H1 (cell line): ENCODE data around the gene NRXN3. TPM values are rescaled to one million over a fixed set of nuclear protein-coding genes. Genes with fewer than 3 reads are reported as not detected.

Experiments
- CTCF ChIA-PET: fragments of 300-600 bp; sonication (Branson Sonifier 250); formaldehyde crosslinking; loops from one replicate; lab custom pipeline; 2021; ENCODE audit not compliant: partially characterized antibody; lab: Charles Lee
- POLR2A ChIA-PET: fragments of 300-600 bp; sonication (Branson Sonifier 250); formaldehyde crosslinking; loops from one replicate; lab custom pipeline; 2021; ENCODE audit warnings: inconsistent platforms; ENCODE audit not compliant: partially characterized antibody; lab: Charles Lee
- DNase-seq, 2 experiments: peaks; one replicate each; pipeline versions ENCODE4 v3.0.0 to v3.0.0-alpha.2; 2010 to 2022; ENCODE audit warnings: low spot score in 2 of 2, low read depth in 1 of 2, mixed read lengths in 1 of 2
- FAIRE-seq: peaks from 2 replicates; lab custom pipeline; 2011; peaks lifted over from hg19 to GRCh38; lab: Jason Lieb, UNC
- H2AFZ ChIP-seq: 2 replicates; pipeline ENCODE4 v1.8.1; 2012; ENCODE audit warnings: low read length, inconsistent platforms
- H2AK5ac ChIP-seq: 2 replicates; pipeline ENCODE4 v1.6.1; 2013; ENCODE audit warnings: low read depth, low read length
- H2BK120ac ChIP-seq: replicated peaks from 2 replicates; pipeline ENCODE3; 2013; ENCODE audit warnings: low read depth, low read length, inconsistent platforms
- H2BK12ac ChIP-seq: 2 replicates; pipeline ENCODE4 v1.6.1; 2013; ENCODE audit warnings: low read depth, low read length
- H2BK15ac ChIP-seq: 2 replicates; pipeline ENCODE4 v1.6.1; 2013; ENCODE audit warnings: low read length
- H2BK20ac ChIP-seq: 2 replicates; pipeline ENCODE4 v1.6.1; 2013; ENCODE audit warnings: low read length
- H2BK5ac ChIP-seq: 2 replicates; pipeline ENCODE4 v1.6.1; 2013; ENCODE audit warnings: low read depth, low read length
- H3K14ac ChIP-seq: 2 replicates; pipeline ENCODE4 v1.6.1; 2013; ENCODE audit warnings: inconsistent platforms; ENCODE audit not compliant: insufficient read length
- H3K18ac ChIP-seq: 2 replicates; pipeline ENCODE4 v1.6.1; 2013; ENCODE audit warnings: low read length; ENCODE audit errors: extremely low read depth
- H3K23ac ChIP-seq: 2 replicates; pipeline ENCODE4 v1.6.1; 2013; ENCODE audit warnings: inconsistent platforms; ENCODE audit not compliant: insufficient read length
- H3K23me2 ChIP-seq: 2 replicates; pipeline ENCODE4 v1.6.1; 2013; ENCODE audit warnings: low read depth, low read length
- H3K27ac ChIP-seq: 2 replicates; pipeline ENCODE4 v1.6.1; 2011; ENCODE audit warnings: low read depth, low read length, inconsistent platforms
- H3K27me3 ChIP-seq, 4 experiments: replicated peaks in 1 of 4; 1 replicate in 1 of 4; 2 replicates in 3 of 4; pipeline versions ENCODE4 v1.6.1 to v1.8.1; 2011 to 2013; ENCODE audit warnings: low read length in 3 of 4, mild to moderate bottlenecking in 3 of 4, inconsistent platforms in 2 of 4, mixed read lengths in 2 of 4, moderate library complexity in 1 of 4; ENCODE audit not compliant: control insufficient read depth in 3 of 4, insufficient read depth in 3 of 4; ENCODE audit errors: extremely low read depth in 1 of 4
- H3K36me3 ChIP-seq, 4 experiments: 2 replicates each; pipeline versions ENCODE4 v1.6.1 to v1.8.1; 2011 to 2013; ENCODE audit warnings: mild to moderate bottlenecking in 4 of 4, low read length in 3 of 4, moderate library complexity in 2 of 4, control low read depth in 1 of 4, inconsistent platforms in 1 of 4; ENCODE audit not compliant: insufficient read depth in 4 of 4, control insufficient read depth in 2 of 4
- H3K4ac ChIP-seq: replicated peaks from 2 replicates; pipeline ENCODE3; 2013; ENCODE audit warnings: low read length, low read depth, mixed read lengths, inconsistent platforms; ENCODE audit not compliant: insufficient read length
- H3K4me1 ChIP-seq, 4 experiments: replicated peaks in 1 of 4; 1 replicate in 1 of 4; 2 replicates in 3 of 4; pipeline versions ENCODE4 v1.6.1 to v1.8.1; 2011 to 2013; ENCODE audit warnings: low read length in 3 of 4, inconsistent platforms in 2 of 4, mixed read lengths in 1 of 4; ENCODE audit not compliant: insufficient read depth in 4 of 4, control insufficient read depth in 3 of 4
- H3K4me2 ChIP-seq, 2 experiments: 2 replicates each; pipeline versions ENCODE4 v1.6.1 to v1.8.1; 2011 to 2013; ENCODE audit warnings: low read depth in 2 of 2, low read length in 2 of 2, control low read depth in 1 of 2, inconsistent platforms in 1 of 2, mild to moderate bottlenecking in 1 of 2; ENCODE audit not compliant: insufficient read depth in 1 of 2
- H3K4me3 ChIP-seq, 4 experiments: fragments of 200-600, 300-600 bp in 1 of 4; sonication (generic), shearing (Covaris generic), sonication (Bioruptor Twin) in 1 of 4; 2 replicates each; pipeline versions ENCODE4 v1.5.1 to v1.8.1; 2011 to 2016; ENCODE audit warnings: low read length in 4 of 4, low read depth in 3 of 4, control low read depth in 2 of 4, inconsistent platforms in 2 of 4, mild to moderate bottlenecking in 2 of 4, mixed read lengths in 1 of 4, moderate library complexity in 1 of 4; ENCODE audit not compliant: insufficient read depth in 2 of 4; ENCODE audit errors: extremely low read depth in 1 of 4
- H3K56ac ChIP-seq: replicated peaks from 2 replicates; pipeline ENCODE3; 2013; ENCODE audit warnings: low read depth, mild to moderate bottlenecking, mixed read lengths, low read length, inconsistent platforms; ENCODE audit not compliant: insufficient read length
- H3K79me1 ChIP-seq: 2 replicates; pipeline ENCODE4 v1.6.1; 2013; ENCODE audit warnings: low read depth, low read length, control low read depth
- H3K79me2 ChIP-seq, 2 experiments: 2 replicates each; pipeline versions ENCODE4 v1.6.1 to v1.8.1; 2012 to 2013; ENCODE audit warnings: low read length in 2 of 2, mild to moderate bottlenecking in 2 of 2, inconsistent platforms in 1 of 2; ENCODE audit not compliant: insufficient read depth in 2 of 2, control insufficient read depth in 1 of 2
- H3K9ac ChIP-seq, 4 experiments: replicated peaks in 1 of 4; 1 replicate in 1 of 4; 2 replicates in 3 of 4; pipeline versions ENCODE4 v1.6.1 to v1.8.1; 2011 to 2013; ENCODE audit warnings: low read depth in 3 of 4, low read length in 3 of 4, control low read depth in 2 of 4, mild to moderate bottlenecking in 2 of 4, moderate library complexity in 2 of 4, inconsistent platforms in 1 of 4; ENCODE audit errors: extremely low read depth in 1 of 4
- H3K9me3 ChIP-seq, 2 experiments: 2 replicates each; pipeline versions ENCODE4 v1.6.1 to v1.8.1; 2012 to 2013; ENCODE audit warnings: mild to moderate bottlenecking in 2 of 2, moderate library complexity in 2 of 2, control low read depth in 1 of 2, inconsistent platforms in 1 of 2, low read depth in 1 of 2, low read length in 1 of 2, mixed read lengths in 1 of 2; ENCODE audit not compliant: insufficient read depth in 2 of 2
- H4K20me1 ChIP-seq, 2 experiments: replicated peaks in 1 of 2; 2 replicates each; pipeline versions ENCODE3 to v1.8.1; 2011 to 2013; ENCODE audit warnings: inconsistent platforms in 2 of 2, low read length in 2 of 2, mild to moderate bottlenecking in 1 of 2; ENCODE audit not compliant: insufficient read depth in 2 of 2, control insufficient read depth in 1 of 2
- H4K5ac ChIP-seq: 2 replicates; pipeline ENCODE4 v1.6.1; 2013; ENCODE audit warnings: low read length, low read depth, mixed read lengths, inconsistent platforms; ENCODE audit not compliant: insufficient read length
- H4K8ac ChIP-seq: 2 replicates; pipeline ENCODE4 v1.8.0; 2013; ENCODE audit warnings: mild to moderate bottlenecking, moderate library complexity, low read length, inconsistent platforms; ENCODE audit not compliant: insufficient read depth; ENCODE audit errors: extremely low read depth
- H4K91ac ChIP-seq: replicated peaks from 2 replicates; pipeline ENCODE3; 2013; ENCODE audit warnings: low read length, mixed read lengths, inconsistent platforms; ENCODE audit not compliant: insufficient read length
- BCL11A ChIP-seq, 2 experiments: IDR thresholded peaks; one replicate each; pipeline ENCODE4 v1.6.1; 2011; ENCODE audit warnings: low read depth in 2 of 2, low read length in 2 of 2, mild to moderate bottlenecking in 2 of 2
- BRCA1 ChIP-seq: IDR thresholded peaks from 2 replicates; pipeline ENCODE4 v1.6.1; 2012; ENCODE audit warnings: low read depth, low read length, improper control_type of control experiment
- CREB1 ChIP-seq: IDR thresholded peaks from 2 replicates; pipeline ENCODE4 v1.6.1; 2012; ENCODE audit warnings: inconsistent platforms
- GTF2F1 ChIP-seq: IDR thresholded peaks from 2 replicates; pipeline ENCODE4 v1.6.1; 2012; ENCODE audit warnings: low read depth, low read length, improper control_type of control experiment, borderline replicate concordance
- KDM1A ChIP-seq: fragments of 200-600, 300-600 bp; sonication (generic); IDR thresholded peaks from 2 replicates; pipeline ENCODE4 v1.7.1; 2016; ENCODE audit warnings: mild to moderate bottlenecking, low read length, borderline replicate concordance
- KDM4A ChIP-seq: IDR thresholded peaks from one replicate; pipeline ENCODE4 v1.7.1; 2012; ENCODE audit warnings: low read depth, mild to moderate bottlenecking, moderate library complexity, low read length, inconsistent platforms; ENCODE audit not compliant: severe bottlenecking
- MAFK ChIP-seq: IDR thresholded peaks from 2 replicates; pipeline ENCODE4 v1.6.1; 2012; ENCODE audit warnings: low read depth, mild to moderate bottlenecking, improper control_type of control experiment, low read length
- POLR2AphosphoS5 ChIP-seq: IDR thresholded peaks from 2 replicates; pipeline ENCODE4 v1.6.1; 2011; ENCODE audit warnings: low read depth, low read length
- POU5F1 ChIP-seq: IDR thresholded peaks from 2 replicates; pipeline ENCODE4 v1.6.1; 2011; ENCODE audit warnings: low read depth, mild to moderate bottlenecking, low read length, moderate library complexity
- RBBP5 ChIP-seq: IDR thresholded peaks from 2 replicates; pipeline ENCODE4 v1.7.1; 2012; ENCODE audit warnings: low read depth, mild to moderate bottlenecking, inconsistent platforms, low read length, moderate library complexity, borderline replicate concordance
- SP1 ChIP-seq: IDR thresholded peaks from 2 replicates; pipeline ENCODE4 v1.6.1; 2011; ENCODE audit warnings: low read depth, low read length
- YY1 ChIP-seq: IDR thresholded peaks from 2 replicates; pipeline ENCODE4 v1.6.1; 2011; ENCODE audit warnings: low read depth, mild to moderate bottlenecking, low read length
- WGBS, 2 experiments: shearing (Covaris generic) in 1 of 2; methylation state at CpG; one replicate each; pipeline versions ENCODE4 v1.1.6 to v1.1.7; 2013 to 2015; ENCODE audit warnings: low lambda C conversion rate in 2 of 2, mixed read lengths in 2 of 2, inconsistent platforms in 1 of 2, low coverage in 1 of 2, missing lambda C conversion rate in 1 of 2; ENCODE audit not compliant: insufficient replicate concordance in 2 of 2, insufficient coverage in 1 of 2, insufficient read length in 1 of 2; ENCODE audit errors: extremely low coverage in 1 of 2, missing lambda C conversion rate in 1 of 2; 5-methylcytosine and 5-hydroxymethylcytosine counted together
- polyA plus RNA-seq, 7 experiments: library from polyadenylated mRNA; depleted of rRNA in 3 of 7; stranded (reverse) in 5 of 7; unstranded in 2 of 7; fragments of >200 nt in 5 of 7; fragments of 200-250 nt in 2 of 7; gene quantifications; 1 replicate in 5 of 7; 2 replicates in 1 of 7; 4 replicates in 1 of 7; pipeline versions ENCODE4 v1.2.1 to v1.2.3, GENCODE V29; 2011 to 2013; ENCODE audit warnings: missing spikeins in 2 of 7, mixed read lengths in 2 of 7
- total RNA-seq: library from RNA; stranded (reverse); fragmentation: NEBNext Ultra II Directional; extraction: Animal tissue kit (Norgen Biotek cat#: 25700); gene quantifications from 2 replicates; pipeline ENCODE4 v1.2.1, GENCODE V29; 2021
- TF ChIP-seq, protein P1 (sequence below): IDR thresholded peaks from 2 replicates; pipeline ENCODE4 v1.6.1; 2011; ENCODE audit warnings: low read depth, mild to moderate bottlenecking, low read length; ENCODE audit not compliant: insufficient read depth
- TF ChIP-seq, protein P2 (sequence below): IDR thresholded peaks from 2 replicates; pipeline ENCODE4 v1.6.1; 2011; ENCODE audit warnings: low read length, improper control_type of control experiment

The NRXN3 gene
- total and polyA plus RNA-seq, 2 of the 8 experiments (the other 6 are each of a cell fraction or from before 2014, with no cell fraction given) = 2.6 to 4.1 TPM

DNA sequence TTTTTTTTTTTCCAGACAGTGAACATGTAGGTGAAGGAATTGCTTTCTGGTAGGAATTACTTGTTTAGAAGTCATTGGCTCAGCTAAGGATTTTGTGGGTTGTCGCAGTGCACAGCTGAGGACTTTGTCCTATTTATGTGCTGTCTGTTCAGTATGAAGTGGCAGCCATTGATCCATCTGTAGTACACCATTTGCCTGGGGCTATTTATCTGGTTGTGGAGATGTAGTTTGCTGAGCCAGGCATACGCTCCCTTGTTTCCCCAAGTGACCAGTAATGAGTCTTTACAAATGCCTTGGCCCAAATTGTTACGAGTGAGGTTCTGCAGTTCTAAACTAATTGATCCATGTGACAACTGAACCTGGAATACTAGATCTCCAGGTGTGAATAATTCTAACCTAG, 140.1 kb downstream of the NRXN3 start:
- Histone ChIP-seq H3K9ac (no peak overlapping the region), H3K27me3 (no peaks in the 10 kb centered on the region), H2BK5ac (no peak overlapping the region), H4K8ac (no peak overlapping the region), H3K14ac (no peak overlapping the region), H3K4me3 (no peak overlapping the region), H2BK15ac (no peak overlapping the region), H2AFZ (no peak overlapping the region), H4K5ac (no peak overlapping the region), H3K36me3 (no peaks in the 10 kb centered on the region), H3K9me3 (no peaks in the 10 kb centered on the region), H4K91ac (no peak overlapping the region), H2AK5ac (no peak overlapping the region), H2BK20ac (no peak overlapping the region), H4K20me1 (no peaks in the 10 kb centered on the region), H3K23me2 (no peaks in the 10 kb centered on the region), H3K23ac (no peak overlapping the region), H2BK120ac (no peak overlapping the region), H3K56ac (no peak overlapping the region), H3K18ac (no peak overlapping the region), H3K79me1 (no peaks in the 10 kb centered on the region), H3K27ac (no peak overlapping the region), H3K4me1 (peaks cover 2 to 6% (median 4%) of the 10 kb centered on the region in 4 experiments; a peak in 5 of 7 replicates), H3K4me2 (no peak overlapping the region), H3K4ac (no peak overlapping the region), H2BK12ac (no peak overlapping the region), H3K79me2 (no peaks in the 10 kb centered on the region)
- FAIRE-seq (no peak), DNase-seq (no peak)
- 86% methylated on average over 3 of the region's 3 CpGs; no CpG with 5 or more reads in 1 of the 2 experiments for WGBS, 2 experiments
- ChIA-PET POLR2A (no interaction called here), CTCF (interaction anchor here (0.6 kb wide), 1 partner anchor 463 kb away, joined by 3 read pairs; no protein-coding TSS in a partner anchor)
- TF ChIP-seq MAFK (no peak), POU5F1 (no peak), GTF2F1 (no peak), SP1 (no peak), CREB1 (no peak), KDM4A (no peak), KDM1A (no peak), RBBP5 (no peak), POLR2AphosphoS5 (no peak), YY1 (no peak), BRCA1 (no peak), BCL11A (IDR thresholded peaks at IDR 0.05; ENCODE audit: low read depth in 2 of 2, low read length in 2 of 2) (no peak)
- TF ChIP-seq, protein P1, sequence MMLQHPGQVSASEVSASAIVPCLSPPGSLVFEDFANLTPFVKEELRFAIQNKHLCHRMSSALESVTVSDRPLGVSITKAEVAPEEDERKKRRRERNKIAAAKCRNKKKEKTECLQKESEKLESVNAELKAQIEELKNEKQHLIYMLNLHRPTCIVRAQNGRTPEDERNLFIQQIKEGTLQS = no peak
- TF ChIP-seq, protein P2, sequence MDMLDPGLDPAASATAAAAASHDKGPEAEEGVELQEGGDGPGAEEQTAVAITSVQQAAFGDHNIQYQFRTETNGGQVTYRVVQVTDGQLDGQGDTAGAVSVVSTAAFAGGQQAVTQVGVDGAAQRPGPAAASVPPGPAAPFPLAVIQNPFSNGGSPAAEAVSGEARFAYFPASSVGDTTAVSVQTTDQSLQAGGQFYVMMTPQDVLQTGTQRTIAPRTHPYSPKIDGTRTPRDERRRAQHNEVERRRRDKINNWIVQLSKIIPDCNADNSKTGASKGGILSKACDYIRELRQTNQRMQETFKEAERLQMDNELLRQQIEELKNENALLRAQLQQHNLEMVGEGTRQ = no peak
